H1 (cell line): ENCODE measurements around the gene CSNK1G2. TPM values are rescaled to one million over a fixed set of nuclear protein-coding genes. Genes with fewer than 3 reads are reported as not detected.

Experiments used
- ATF3 ChIP-seq: IDR thresholded peaks from 2 replicates; pipeline ENCODE4 v1.6.1; 2011; ENCODE audit warnings: low read depth, mild to moderate bottlenecking, low read length; ENCODE audit not compliant: insufficient read depth
- BRCA1 ChIP-seq: IDR thresholded peaks from 2 replicates; pipeline ENCODE4 v1.6.1; 2012; ENCODE audit warnings: low read depth, low read length, improper control_type of control experiment
- HDAC6 ChIP-seq: IDR thresholded peaks from one replicate; pipeline ENCODE4 v1.7.1; 2012; ENCODE audit warnings: low read depth, mild to moderate bottlenecking, inconsistent platforms, low read length, moderate library complexity
- RXRA ChIP-seq: IDR thresholded peaks from 2 replicates; pipeline ENCODE4 v1.6.1; 2011; ENCODE audit warnings: low read depth, mild to moderate bottlenecking, low read length, moderate library complexity; ENCODE audit not compliant: insufficient read depth
- SP4 ChIP-seq: IDR thresholded peaks from 2 replicates; pipeline ENCODE4 v1.6.1; 2012; ENCODE audit warnings: low read length, inconsistent platforms
- polyA plus RNA-seq, 7 experiments: library from polyadenylated mRNA; depleted of rRNA in 3 of 7; stranded (reverse) in 5 of 7; unstranded in 2 of 7; fragments of >200 nt in 5 of 7; fragments of 200-250 nt in 2 of 7; gene quantifications; 1 replicate in 5 of 7; 2 replicates in 1 of 7; 4 replicates in 1 of 7; pipeline versions ENCODE4 v1.2.1 to v1.2.3, GENCODE V29; 2011 to 2013; ENCODE audit warnings: missing spikeins in 2 of 7, mixed read lengths in 2 of 7
- total RNA-seq: library from RNA; stranded (reverse); fragmentation: NEBNext Ultra II Directional; extraction: Animal tissue kit (Norgen Biotek cat#: 25700); gene quantifications from 2 replicates; pipeline ENCODE4 v1.2.1, GENCODE V29; 2021

CSNK1G2 gene
- total and polyA plus RNA-seq, 2 of the 8 experiments (the other 6 are each of a cell fraction or from before 2014, with no cell fraction given): 99.5 to 130 TPM

- TF ChIP-seq ATF3 (no peak), SP4 (no peak), HDAC6 (no peak), BRCA1 (no peak), RXRA (no peak)
Observed at GRCh38 chr19:1943661-1944087, 2.7 kb downstream of the CSNK1G2 start (continued).
